ENCODE results near the gene ABHD14A.

The ABHD14A gene

DNA sequence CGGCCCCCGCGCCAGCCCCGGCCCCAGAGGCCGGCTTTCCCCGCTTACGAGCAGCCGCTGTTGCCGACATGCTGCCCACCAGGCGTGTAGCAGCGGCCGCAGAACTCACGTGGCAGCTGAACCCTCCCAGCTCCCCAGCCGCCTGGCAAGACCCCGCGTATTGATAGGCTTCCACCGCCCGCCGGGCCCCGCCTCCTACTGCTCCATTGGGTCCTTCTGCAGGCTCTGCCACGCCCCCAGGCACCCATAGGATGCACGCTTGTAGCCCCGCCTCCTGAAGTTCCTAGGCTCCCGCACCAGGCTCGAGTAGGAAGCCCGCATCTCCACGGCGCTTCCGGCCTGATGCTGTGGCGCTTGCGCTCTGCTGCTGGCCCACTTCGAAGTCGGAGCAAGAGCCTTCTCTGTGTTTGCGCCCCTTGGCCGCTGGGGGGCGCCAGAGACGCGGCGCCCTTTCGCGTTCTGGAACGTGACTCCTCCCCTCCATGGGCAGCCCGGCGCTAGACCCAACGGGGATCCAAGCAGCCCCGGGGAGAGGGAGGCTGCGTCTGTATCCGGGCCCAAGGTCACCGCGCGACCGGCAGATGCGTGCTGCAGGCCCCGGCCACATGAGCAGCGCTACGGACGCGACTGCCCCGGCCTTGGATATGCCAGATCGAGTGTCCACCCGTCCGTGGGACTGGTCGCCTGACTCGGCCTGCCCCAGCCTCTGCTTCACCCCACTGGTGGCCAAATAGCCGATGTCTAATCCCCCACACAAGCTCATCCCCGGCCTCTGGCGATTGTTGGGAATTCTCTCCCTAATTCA is 32.9 kb upstream of the ABHD14A start, which contains the start of the genes PARP3 and RRP9:
Gene PARP3, plus strand, starts transcription at position 566 of the 805 bp plus-strand sequence. CDS start 993 bp downstream, outside the sequence.
Gene RRP9, minus strand, starts transcription at position 107 of the 805 bp plus-strand sequence. Its CDS starts 37 bp downstream, at position 70.
- DNase-seq, result peak; percentile 100

GRCh38 chr3:51942603-51943450 is 32.0 kb upstream of the ABHD14A start:
- DNase-seq, result peak; percentile 62

- no peak for DNase-seq
Measured at GRCh38 chr3:51943451-51944391, 31.1 kb upstream of the ABHD14A start.

DNA sequence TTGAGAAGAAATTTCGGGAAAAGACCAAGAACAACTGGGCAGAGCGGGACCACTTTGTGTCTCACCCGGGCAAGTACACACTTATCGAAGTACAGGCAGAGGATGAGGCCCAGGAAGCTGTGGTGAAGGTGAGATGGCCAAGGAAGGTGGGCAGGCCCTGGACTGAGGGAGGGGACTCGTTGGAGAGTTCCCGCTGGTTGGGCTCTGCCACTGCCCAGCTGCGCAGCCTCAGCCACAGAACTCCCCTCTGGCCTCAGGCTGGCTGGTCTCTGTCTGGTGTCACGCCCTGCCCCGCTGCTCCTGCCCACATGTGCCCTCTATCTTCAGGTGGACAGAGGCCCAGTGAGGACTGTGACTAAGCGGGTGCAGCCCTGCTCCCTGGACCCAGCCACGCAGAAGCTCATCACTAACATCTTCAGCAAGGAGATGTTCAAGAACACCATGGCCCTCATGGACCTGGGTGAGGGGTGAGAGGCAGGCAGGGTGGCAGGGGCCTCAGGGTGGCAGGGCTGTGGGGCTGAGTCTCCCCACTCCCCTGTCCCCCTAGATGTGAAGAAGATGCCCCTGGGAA is 30.3 kb upstream of the ABHD14A start:
- no peak for DNase-seq

DNA sequence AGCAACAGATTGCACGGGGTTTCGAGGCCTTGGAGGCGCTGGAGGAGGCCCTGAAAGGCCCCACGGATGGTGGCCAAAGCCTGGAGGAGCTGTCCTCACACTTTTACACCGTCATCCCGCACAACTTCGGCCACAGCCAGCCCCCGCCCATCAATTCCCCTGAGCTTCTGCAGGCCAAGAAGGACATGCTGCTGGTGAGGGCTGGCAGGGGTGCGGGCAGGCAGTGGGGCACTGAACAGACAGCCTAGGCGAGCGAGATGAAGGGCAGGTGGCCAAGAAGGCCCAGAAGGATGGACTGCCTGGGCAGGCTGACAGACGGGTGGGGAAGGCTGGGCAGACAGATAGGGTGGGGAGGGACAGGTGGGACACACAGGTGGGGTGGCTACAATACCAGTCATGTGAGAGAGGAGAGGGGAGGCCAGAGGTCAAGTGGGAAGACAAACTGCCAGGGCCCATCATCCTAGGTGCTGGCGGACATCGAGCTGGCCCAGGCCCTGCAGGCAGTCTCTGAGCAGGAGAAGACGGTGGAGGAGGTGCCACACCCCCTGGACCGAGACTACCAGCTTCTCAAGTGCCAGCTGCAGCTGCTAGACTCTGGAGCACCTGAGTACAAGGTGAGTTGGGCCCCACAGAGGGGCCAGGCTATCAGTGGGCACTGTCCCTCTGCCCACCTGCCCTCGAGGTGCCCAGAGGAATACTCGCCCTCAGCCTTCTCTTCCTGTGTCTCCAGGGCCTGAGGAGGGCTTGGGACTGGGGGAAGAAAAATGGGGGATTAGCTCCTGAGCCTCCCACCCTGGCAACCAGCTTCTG is 29.6 kb upstream of the ABHD14A start:
- DNase-seq, result no peak

- no peak for DNase-seq
Measured at GRCh38 chr3:51945926-51946705, 28.7 kb upstream of the ABHD14A start.

DNA sequence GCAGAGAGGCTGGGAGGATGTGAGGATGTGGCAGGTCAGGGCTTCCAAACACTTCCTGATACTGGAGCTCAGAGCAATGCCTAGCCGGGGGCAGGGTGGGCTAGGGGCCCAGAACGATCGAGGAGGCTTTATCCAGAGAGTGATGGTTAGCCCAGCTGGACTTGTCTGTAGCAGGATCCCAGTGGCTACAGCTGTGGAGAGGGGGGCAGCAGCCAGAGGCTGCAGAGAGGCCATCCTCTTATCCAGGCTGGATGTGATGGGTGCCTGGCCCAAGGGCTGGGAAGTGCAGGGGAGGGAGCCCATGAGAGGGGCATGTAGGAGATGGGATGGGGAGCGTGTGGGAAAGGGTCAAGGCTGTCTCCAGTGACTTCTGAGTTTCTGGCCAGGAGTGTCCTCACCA is 28.1 kb upstream of the ABHD14A start:
- no peak for DNase-seq

GRCh38 chr3:51947215-51947900 is 27.5 kb upstream of the ABHD14A start:
- DNase-seq, result no peak

DNA sequence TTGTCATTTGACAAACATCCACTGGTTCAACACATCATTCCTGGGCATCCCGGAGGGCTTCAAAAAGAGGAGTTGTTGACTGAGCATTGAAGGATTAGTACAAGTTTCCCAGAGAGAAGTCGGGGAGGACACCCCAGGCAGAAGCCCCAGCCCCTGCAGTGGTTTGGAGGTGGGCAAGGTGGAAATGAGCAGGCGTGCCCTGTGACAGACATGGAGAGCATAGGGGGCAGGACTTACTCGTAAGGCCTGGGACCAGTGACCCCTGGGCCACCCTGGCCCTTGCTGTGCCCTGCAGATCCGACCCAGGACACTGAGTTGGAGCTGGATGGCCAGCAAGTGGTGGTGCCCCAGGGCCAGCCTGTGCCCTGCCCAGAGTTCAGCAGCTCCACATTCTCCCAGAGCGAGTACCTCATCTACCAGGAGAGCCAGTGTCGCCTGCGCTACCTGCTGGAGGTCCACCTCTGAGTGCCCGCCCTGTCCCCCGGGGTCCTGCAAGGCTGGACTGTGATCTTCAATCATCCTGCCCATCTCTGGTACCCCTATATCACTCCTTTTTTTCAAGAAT is 26.8 kb upstream of the ABHD14A start:
- DNase-seq, result no peak

DNA sequence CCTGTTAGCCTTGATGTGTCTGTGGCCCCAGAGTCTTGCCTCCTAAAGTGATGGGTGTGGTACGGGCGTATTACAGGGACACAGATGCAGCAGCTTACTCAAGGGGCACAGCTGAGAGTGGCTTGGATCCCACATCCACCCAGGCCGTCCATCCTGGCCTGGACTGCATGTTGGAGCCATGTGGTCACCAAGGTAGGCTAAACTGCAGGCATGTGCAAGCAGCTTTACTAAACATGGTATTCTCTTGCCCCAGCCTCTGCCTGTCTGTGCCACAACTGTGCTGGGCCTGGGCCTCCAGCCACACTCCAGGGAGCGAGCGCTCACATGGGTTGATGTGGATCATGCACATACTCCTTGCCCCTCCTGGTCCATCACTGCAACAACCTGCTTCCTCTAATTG is 25.7 kb upstream of the ABHD14A start:
- DNase-seq, result no peak

DNA sequence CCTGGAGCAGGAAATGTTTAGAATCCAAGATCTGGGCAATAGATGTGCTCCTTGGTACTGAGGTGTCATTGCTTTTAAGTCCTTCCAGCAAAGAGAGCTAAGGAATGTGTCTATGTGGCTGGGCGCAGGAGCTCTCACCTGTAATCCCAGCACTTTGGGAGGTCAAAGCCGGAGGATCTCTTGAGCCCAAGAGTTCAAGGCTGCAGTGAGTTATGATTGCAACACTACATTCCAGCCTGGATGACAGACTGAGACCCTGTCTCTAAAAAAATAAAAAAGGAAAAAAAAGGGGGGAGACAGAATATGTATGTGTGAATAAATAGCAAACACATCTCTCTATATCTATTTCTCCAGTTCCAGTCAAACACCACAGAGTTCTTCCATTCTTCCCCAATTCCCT is 24.0 kb upstream of the ABHD14A start:
- DNase-seq, result no peak

GRCh38 chr3:51953445-51953844 is 21.4 kb upstream of the ABHD14A start:
- no peak for DNase-seq

DNA sequence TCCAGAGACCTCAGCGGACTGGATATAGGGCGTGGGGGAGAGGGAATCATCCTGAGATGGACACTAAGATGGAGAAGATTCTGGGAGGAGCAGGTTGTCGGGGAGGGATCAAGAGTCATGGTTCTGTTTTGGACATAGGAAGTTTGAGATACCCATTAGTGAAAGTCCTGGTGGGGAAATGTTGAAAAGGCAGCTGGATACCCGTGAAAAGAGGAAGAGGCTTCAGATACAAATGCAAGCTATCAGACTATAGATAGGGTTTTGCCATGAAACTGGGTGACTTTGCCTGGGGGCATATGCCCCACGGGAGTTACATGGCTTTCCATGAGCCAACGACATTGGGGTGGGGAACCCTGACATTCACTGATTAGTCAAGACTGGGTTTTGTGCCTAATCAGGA is 20.8 kb upstream of the ABHD14A start:
- no peak for DNase-seq

DNA sequence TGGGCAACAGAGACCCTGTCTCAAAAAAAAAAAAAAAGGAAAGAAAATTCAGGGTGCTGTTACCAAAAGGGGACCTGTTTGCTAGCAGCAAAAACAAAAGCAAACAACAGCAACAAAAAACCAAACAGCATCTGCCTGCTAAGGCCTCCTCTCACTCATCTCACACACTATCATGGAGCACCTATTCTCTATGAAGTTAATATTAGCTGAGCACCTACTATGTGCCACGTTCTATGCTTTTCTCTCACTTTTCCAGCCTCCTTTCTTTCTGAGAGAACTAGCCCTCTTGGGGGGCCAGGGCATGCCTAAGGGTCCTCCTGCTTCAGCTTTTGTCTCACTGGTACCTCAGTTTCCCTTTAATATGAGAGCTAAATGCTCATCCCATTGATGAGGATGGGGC is 20.2 kb upstream of the ABHD14A start:
- DNase-seq, result no peak

DNA sequence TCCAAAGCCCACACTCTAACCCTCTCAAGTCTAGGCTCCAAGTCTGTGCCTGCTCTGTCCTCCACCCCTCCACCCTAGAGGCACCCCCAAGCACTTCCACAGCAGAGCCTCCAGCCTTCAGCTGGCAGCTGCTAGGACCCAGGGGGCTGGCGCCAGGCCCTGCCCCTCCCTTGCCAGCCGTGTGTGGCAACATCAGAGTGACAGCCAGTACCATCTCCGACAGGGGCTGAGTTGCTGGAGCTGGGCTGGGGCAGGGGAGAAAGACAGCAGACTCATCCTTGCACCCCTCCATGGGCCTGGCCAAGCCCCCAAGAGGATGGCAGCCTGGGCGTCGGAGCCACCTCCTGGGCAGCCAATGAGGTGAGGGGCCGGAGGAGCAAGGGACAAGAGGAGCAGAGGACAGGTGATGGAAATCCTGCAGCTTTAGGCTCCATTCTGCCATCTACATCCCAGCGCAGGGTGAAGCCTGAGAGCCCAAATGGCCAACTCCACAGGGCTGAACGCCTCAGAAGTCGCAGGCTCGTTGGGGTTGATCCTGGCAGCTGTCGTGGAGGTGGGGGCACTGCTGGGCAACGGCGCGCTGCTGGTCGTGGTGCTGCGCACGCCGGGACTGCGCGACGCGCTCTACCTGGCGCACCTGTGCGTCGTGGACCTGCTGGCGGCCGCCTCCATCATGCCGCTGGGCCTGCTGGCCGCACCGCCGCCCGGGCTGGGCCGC is 19.5 kb upstream of the ABHD14A start, which contains the start of gene GPR62:
Gene GPR62, plus strand, starts transcription at position 207 of the 718 bp plus-strand sequence. Its CDS starts 272 bp downstream, at position 479.
- DNase-seq, result no peak

DNA sequence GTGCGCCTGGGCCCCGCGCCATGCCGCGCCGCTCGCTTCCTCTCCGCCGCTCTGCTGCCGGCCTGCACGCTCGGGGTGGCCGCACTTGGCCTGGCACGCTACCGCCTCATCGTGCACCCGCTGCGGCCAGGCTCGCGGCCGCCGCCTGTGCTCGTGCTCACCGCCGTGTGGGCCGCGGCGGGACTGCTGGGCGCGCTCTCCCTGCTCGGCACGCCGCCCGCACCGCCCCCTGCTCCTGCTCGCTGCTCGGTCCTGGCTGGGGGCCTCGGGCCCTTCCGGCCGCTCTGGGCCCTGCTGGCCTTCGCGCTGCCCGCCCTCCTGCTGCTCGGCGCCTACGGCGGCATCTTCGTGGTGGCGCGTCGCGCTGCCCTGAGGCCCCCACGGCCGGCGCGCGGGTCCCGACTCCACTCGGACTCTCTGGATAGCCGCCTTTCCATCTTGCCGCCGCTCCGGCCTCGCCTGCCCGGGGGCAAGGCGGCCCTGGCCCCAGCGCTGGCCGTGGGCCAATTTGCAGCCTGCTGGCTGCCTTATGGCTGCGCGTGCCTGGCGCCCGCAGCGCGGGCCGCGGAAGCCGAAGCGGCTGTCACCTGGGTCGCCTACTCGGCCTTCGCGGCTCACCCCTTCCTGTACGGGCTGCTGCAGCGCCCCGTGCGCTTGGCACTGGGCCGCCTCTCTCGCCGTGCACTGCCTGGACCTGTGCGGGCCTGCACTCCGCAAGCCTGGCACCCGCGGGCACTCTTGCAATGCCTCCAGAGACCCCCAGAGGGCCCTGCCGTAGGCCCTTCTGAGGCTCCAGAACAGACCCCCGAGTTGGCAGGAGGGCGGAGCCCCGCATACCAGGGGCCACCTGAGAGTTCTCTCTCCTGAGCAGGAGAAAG is 18.7 kb upstream of the ABHD14A start:
- peak; percentile 43 for DNase-seq

GRCh38 chr3:51957520-51958205 is 17.2 kb upstream of the ABHD14A start:
- DNase-seq, result no peak

Data from stimulated activated CD4-positive, alpha-beta T cell treated with anti-CD3 and anti-CD28 coated beads, Interleukin-4, amount 100 ng/mL, for 1 hour (primary cell).